ENCODE results near the gene KLF8. TPM values are rescaled to one million over a fixed set of nuclear protein-coding genes. Genes with fewer than 3 reads are reported as not detected.

The KLF8 gene
- total RNA-seq, 1 experiment from 2014 or later: 93.2 TPM

DNA sequence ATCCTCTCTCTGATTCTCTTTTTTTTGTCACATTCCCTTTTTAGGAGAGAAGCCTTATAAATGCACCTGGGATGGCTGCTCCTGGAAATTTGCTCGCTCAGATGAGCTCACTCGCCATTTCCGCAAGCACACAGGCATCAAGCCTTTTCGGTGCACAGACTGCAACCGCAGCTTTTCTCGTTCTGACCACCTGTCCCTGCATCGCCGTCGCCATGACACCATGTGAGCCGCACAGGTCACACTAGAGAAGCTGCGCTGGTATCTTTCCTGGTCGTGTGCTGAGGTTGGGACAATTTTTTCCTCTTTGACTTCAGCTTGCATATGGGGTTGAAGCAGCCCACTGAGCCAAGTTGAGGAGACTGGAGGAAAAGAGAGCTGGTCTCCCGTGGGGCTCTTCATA lies 52.1 kb downstream of the KLF8 start:
- Histone ChIP-seq H4K20me1 (ENCODE audit: insufficient read depth) (no peaks in the 10 kb centered on the region), H3K9me3 (ENCODE audit: insufficient read depth, low read depth) (no peaks in the 10 kb centered on the region), H3K36me3 (ENCODE audit: low read depth) (no peaks in the 10 kb centered on the region), H3K27me3 (ENCODE audit: insufficient read depth, low read depth) (no peaks in the 10 kb centered on the region), H3K4me3 (no peak overlapping the region), H3K27ac (no peak overlapping the region), H3K4me2 (no peak overlapping the region), H3F3A (ENCODE audit: insufficient read depth, low read depth) (no peaks in the 10 kb centered on the region), H3K4me1 (replicated peaks; ENCODE audit: insufficient read depth) (no peaks in the 10 kb centered on the region), H2AFZ (no peak overlapping the region), H3K9me2 (ENCODE audit: insufficient read depth) (no peaks in the 10 kb centered on the region), H3K79me2 (ENCODE audit: low read depth) (no peaks in the 10 kb centered on the region)
- ChIA-PET POLR2A (ENCODE audit: unreplicated experiment) (interaction anchor here (0.6 kb wide), 1 partner anchor 444 kb away, joined by 7 read pairs; no protein-coding TSS in a partner anchor), CTCF (no interaction called here)
- no peak for TF ChIP-seq EZH2 (IDR thresholded peaks at IDR 0.05; ENCODE audit: low read depth)
- TF ChIP-seq, protein P1, sequence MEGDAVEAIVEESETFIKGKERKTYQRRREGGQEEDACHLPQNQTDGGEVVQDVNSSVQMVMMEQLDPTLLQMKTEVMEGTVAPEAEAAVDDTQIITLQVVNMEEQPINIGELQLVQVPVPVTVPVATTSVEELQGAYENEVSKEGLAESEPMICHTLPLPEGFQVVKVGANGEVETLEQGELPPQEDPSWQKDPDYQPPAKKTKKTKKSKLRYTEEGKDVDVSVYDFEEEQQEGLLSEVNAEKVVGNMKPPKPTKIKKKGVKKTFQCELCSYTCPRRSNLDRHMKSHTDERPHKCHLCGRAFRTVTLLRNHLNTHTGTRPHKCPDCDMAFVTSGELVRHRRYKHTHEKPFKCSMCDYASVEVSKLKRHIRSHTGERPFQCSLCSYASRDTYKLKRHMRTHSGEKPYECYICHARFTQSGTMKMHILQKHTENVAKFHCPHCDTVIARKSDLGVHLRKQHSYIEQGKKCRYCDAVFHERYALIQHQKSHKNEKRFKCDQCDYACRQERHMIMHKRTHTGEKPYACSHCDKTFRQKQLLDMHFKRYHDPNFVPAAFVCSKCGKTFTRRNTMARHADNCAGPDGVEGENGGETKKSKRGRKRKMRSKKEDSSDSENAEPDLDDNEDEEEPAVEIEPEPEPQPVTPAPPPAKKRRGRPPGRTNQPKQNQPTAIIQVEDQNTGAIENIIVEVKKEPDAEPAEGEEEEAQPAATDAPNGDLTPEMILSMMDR (conservative IDR thresholded peaks at IDR 0.05): no peak
- intact Hi-C loops (cut with micrococcal nuclease; ENCODE audit: unreplicated experiment): loop anchor here (5.0 kb wide), 3 partner anchors 218 to 693 kb away; partner anchors contain the start of gene UBQLN2
- no TSS peak for BruUV-seq (replicated peaks)
- DNase-seq: no peak

DNA sequence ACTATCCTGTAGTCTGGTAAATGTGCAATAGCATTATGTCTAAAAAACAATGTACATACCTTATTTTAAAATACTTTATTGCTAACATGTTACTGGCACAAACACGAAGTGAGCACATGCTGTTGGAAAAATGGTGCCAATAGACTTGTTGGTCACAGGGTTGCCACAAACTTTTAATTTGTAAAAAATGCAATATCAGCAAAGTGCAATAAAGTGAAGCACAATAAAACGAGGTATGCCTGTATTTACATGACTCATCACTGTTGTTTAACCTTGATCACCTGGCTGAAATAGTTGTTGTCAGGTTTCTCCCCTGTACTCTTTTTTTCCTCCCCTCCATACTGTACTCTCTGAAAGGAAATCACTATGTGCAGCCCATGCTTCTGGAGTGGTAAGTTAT lies 56.5 kb downstream of the KLF8 start:
- H3K9me2 ChIP-seq (ENCODE audit: insufficient read depth): no peaks in the 10 kb centered on the region
- no peak overlapping the region for H2AFZ ChIP-seq
- intact Hi-C loops (cut with micrococcal nuclease; ENCODE audit: unreplicated experiment): no loop called here
- H3K79me2 ChIP-seq (ENCODE audit: low read depth): no peaks in the 10 kb centered on the region
- no peaks in the 10 kb centered on the region for H3K27me3 ChIP-seq (ENCODE audit: insufficient read depth, low read depth)
- peaks cover 3% of the 10 kb centered on the region; the same call in 1 of the 2 replicates for H3K9me3 ChIP-seq (ENCODE audit: insufficient read depth, low read depth)
- no peak overlapping the region for H3K4me3 ChIP-seq
- no peaks in the 10 kb centered on the region for H3K4me1 ChIP-seq (replicated peaks; ENCODE audit: insufficient read depth)
- H3K27ac ChIP-seq: no peak overlapping the region
- no peaks in the 10 kb centered on the region for H3F3A ChIP-seq (ENCODE audit: insufficient read depth, low read depth)
- ChIA-PET POLR2A (ENCODE audit: unreplicated experiment) (no interaction called here), CTCF (no interaction called here)
- no peaks in the 10 kb centered on the region for H4K20me1 ChIP-seq (ENCODE audit: insufficient read depth)
- TF ChIP-seq, protein P1 (conservative IDR thresholded peaks at IDR 0.05): no peak
- no peak for TF ChIP-seq EZH2 (IDR thresholded peaks at IDR 0.05; ENCODE audit: low read depth)
- BruUV-seq (replicated peaks): no TSS peak
- DNase-seq: no peak
- H3K4me2 ChIP-seq: no peak overlapping the region
- H3K36me3 ChIP-seq (ENCODE audit: low read depth): no peaks in the 10 kb centered on the region

DNA sequence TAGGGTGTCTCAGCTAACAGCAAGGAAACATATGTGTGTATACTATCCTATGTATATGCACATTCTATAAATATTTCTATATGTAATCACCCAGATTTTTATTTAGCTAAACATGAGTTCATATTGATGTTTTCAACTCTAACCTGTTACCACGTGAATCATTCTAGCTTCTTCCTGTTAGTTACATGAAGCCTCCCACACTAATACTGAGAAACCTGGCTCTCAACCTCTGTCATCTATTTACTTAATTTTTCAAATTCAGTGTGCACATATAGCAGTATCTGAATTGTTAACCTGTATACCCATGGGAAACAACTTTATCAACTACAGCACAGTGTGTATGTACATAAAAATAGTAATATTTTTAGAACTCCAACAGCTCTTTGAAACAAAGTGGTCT lies 57.3 kb downstream of the KLF8 start:
- Histone ChIP-seq H3K9me3 (ENCODE audit: insufficient read depth, low read depth) (peaks cover 3% of the 10 kb centered on the region; the same call in 1 of the 2 replicates), H4K20me1 (ENCODE audit: insufficient read depth) (no peaks in the 10 kb centered on the region), H3K4me3 (no peak overlapping the region), H3K4me1 (replicated peaks; ENCODE audit: insufficient read depth) (no peaks in the 10 kb centered on the region), H3F3A (ENCODE audit: insufficient read depth, low read depth) (no peaks in the 10 kb centered on the region), H2AFZ (no peak overlapping the region), H3K27me3 (ENCODE audit: insufficient read depth, low read depth) (no peaks in the 10 kb centered on the region), H3K9me2 (ENCODE audit: insufficient read depth) (no peaks in the 10 kb centered on the region), H3K79me2 (ENCODE audit: low read depth) (no peaks in the 10 kb centered on the region), H3K27ac (no peak overlapping the region), H3K4me2 (no peak overlapping the region), H3K36me3 (ENCODE audit: low read depth) (no peaks in the 10 kb centered on the region)
- ChIA-PET POLR2A (ENCODE audit: unreplicated experiment) (no interaction called here), CTCF (no interaction called here)
- no TSS peak for BruUV-seq (replicated peaks)
- TF ChIP-seq, protein P1 (conservative IDR thresholded peaks at IDR 0.05): no peak
- no peak for TF ChIP-seq EZH2 (IDR thresholded peaks at IDR 0.05; ENCODE audit: low read depth)
- intact Hi-C loops (cut with micrococcal nuclease; ENCODE audit: unreplicated experiment): no loop called here
- no peak for DNase-seq

All from PC-9 (cell line).